Breast epithelium (tissue), 4 donors: Measurements from ENCODE around the gene CD8B2. TPM values are rescaled to one million over a fixed set of nuclear protein-coding genes. Genes with fewer than 3 reads are reported as not detected.
"Not testable (repeated sequence)": the region's sequence is repeated elsewhere in the genome, so short reads cannot be mapped to it uniquely, and the experiment has no call there.

Experiments
- DNase-seq, 2 donors: peaks; one replicate each; pipeline ENCODE4 v3.0.0-alpha.2; 2019; ENCODE audit warnings: low spot score in 2 of 2
- H3K27ac ChIP-seq, 2 donors: fragments of 200-600 bp; sonication (generic) in 1 of 2; one replicate each; pipeline ENCODE4 v1.5.1; 2016 to 2019; ENCODE audit warnings: mild to moderate bottlenecking in 1 of 2
- H3K27me3 ChIP-seq, 2 donors: fragments of 200-600 bp; sonication (generic) in 1 of 2; one replicate each; pipeline versions ENCODE4 v1.5.1 to v1.6.0; 2017 to 2019; ENCODE audit warnings: control low read depth in 1 of 2, mild to moderate bottlenecking in 1 of 2
- H3K36me3 ChIP-seq: fragments of 200-600 bp; one replicate; pipeline ENCODE4 v1.5.1; 2019
- H3K4me1 ChIP-seq, 2 donors: fragments of 200-600 bp; sonication (generic); one replicate each; pipeline ENCODE4 v1.5.1; 2016 to 2019; ENCODE audit warnings: control low read depth in 1 of 2
- H3K4me3 ChIP-seq, 3 donors: fragments of 200-600 bp; sonication (generic); 1 replicate in 2 of 3; 2 replicates in 1 of 3; pipeline ENCODE4 v1.5.1; 2016 to 2019; ENCODE audit warnings: mild to moderate bottlenecking in 3 of 3, moderate library complexity in 2 of 3
- H3K9me3 ChIP-seq, 2 donors: fragments of 200-600 bp; sonication (generic) in 1 of 2; one replicate each; pipeline ENCODE4 v1.5.1; 2016 to 2019; ENCODE audit warnings: control low read depth in 1 of 2
- intact Hi-C: fragments of 100-400 bp; cut with DNase I; formaldehyde crosslinking; loops from one replicate; pipeline ENCODE4 v1.15.1; 2023; ENCODE audit warnings: low total_unique reads
- total RNA-seq, 3 donors: library from RNA; depleted of rRNA; stranded (reverse); fragments of >200 nt; gene quantifications; one replicate each; pipeline ENCODE4 v1.1.0, GENCODE V29; 2016

CD8B2 gene
- total RNA-seq, 3 donors from 2014 or later, result under 0.01 to 0.29 TPM; not detected in 1

- H3K36me3 ChIP-seq, H3K4me1 ChIP-seq, DNase-seq, H3K27ac ChIP-seq, intact Hi-C loops, H3K9me3 ChIP-seq, H3K4me3 ChIP-seq, H3K27me3 ChIP-seq: not testable (repeated sequence)
Observed at GRCh38 chr2:106502351-106502750, 15.2 kb downstream of the CD8B2 start.

- H3K4me1 ChIP-seq, H3K36me3 ChIP-seq, DNase-seq, H3K27ac ChIP-seq, H3K27me3 ChIP-seq, intact Hi-C loops, H3K4me3 ChIP-seq, H3K9me3 ChIP-seq: not testable (repeated sequence)
Observed at GRCh38 chr2:106504192-106504591, 17.0 kb downstream of the CD8B2 start.

GRCh38 chr2:106504787-106505186 is 17.6 kb downstream of the CD8B2 start:
- H3K27ac ChIP-seq, H3K4me1 ChIP-seq, H3K27me3 ChIP-seq, H3K9me3 ChIP-seq, intact Hi-C loops, H3K36me3 ChIP-seq, DNase-seq, H3K4me3 ChIP-seq: not testable (repeated sequence)

- H3K4me1 ChIP-seq, H3K4me3 ChIP-seq, H3K27ac ChIP-seq, intact Hi-C loops, H3K27me3 ChIP-seq, DNase-seq, H3K36me3 ChIP-seq, H3K9me3 ChIP-seq: not testable (repeated sequence)
Observed at GRCh38 chr2:106506002-106506687, 19.0 kb downstream of the CD8B2 start.

- intact Hi-C loops, result not testable (repeated sequence)
Observed at GRCh38 chr2:106508660-106509373, 21.7 kb downstream of the CD8B2 start.

GRCh38 chr2:106509374-106509770 is 22.2 kb downstream of the CD8B2 start:
- H3K36me3 ChIP-seq, H3K27me3 ChIP-seq, H3K4me3 ChIP-seq, DNase-seq, H3K9me3 ChIP-seq, H3K4me1 ChIP-seq, H3K27ac ChIP-seq, intact Hi-C loops: not testable (repeated sequence)

More at GRCh38 chr2:106508660-106509373, 21.7 kb downstream of the CD8B2 start:
- H3K36me3 ChIP-seq, H3K9me3 ChIP-seq, H3K4me3 ChIP-seq, DNase-seq, H3K27me3 ChIP-seq, H3K27ac ChIP-seq, H3K4me1 ChIP-seq: not testable (repeated sequence)

- intact Hi-C loops, H3K4me3 ChIP-seq, H3K27me3 ChIP-seq, DNase-seq, H3K4me1 ChIP-seq, H3K36me3 ChIP-seq, H3K27ac ChIP-seq, H3K9me3 ChIP-seq: not testable (repeated sequence)
Observed at GRCh38 chr2:106510791-106511190, 23.6 kb downstream of the CD8B2 start.

- H3K36me3 ChIP-seq, H3K4me1 ChIP-seq, H3K27me3 ChIP-seq, intact Hi-C loops, H3K9me3 ChIP-seq: not testable (repeated sequence)
- Histone ChIP-seq H3K27ac (peak overlapping the region; percentile 13 to 68), H3K4me3 (peak overlapping the region in 1 of 3 donors; percentile 43)
- DNase-seq, result peak in 1 of 2 donors; percentile 66
Observed at GRCh38 chr2:106511476-106511901, 24.3 kb downstream of the CD8B2 start.

GRCh38 chr2:106511934-106512333 is 24.8 kb downstream of the CD8B2 start:
- H3K27me3 ChIP-seq, H3K36me3 ChIP-seq, intact Hi-C loops, H3K4me1 ChIP-seq, DNase-seq, H3K9me3 ChIP-seq: not testable (repeated sequence)
- Histone ChIP-seq H3K4me3 (peak overlapping the region in 1 of 3 donors; percentile 43), H3K27ac (peak overlapping the region; percentile 13 to 68)

GRCh38 chr2:106513391-106513790 is 26.2 kb downstream of the CD8B2 start:
- H3K9me3 ChIP-seq, DNase-seq, H3K27me3 ChIP-seq, H3K4me3 ChIP-seq, H3K36me3 ChIP-seq, H3K27ac ChIP-seq, intact Hi-C loops, H3K4me1 ChIP-seq: not testable (repeated sequence)

GRCh38 chr2:106514827-106515226 is 27.7 kb downstream of the CD8B2 start:
- intact Hi-C loops, H3K9me3 ChIP-seq, H3K27me3 ChIP-seq, H3K36me3 ChIP-seq, DNase-seq, H3K27ac ChIP-seq, H3K4me3 ChIP-seq, H3K4me1 ChIP-seq: not testable (repeated sequence)
